GM12875 (cell line): ENCODE data around the gene BTG4.

Experiments used
- H3K4me3 ChIP-seq: one replicate; pipeline ENCODE4 v1.5.1; 2011; ENCODE audit warnings: low read depth, low read length, control low read depth
- CTCF ChIP-seq: IDR thresholded peaks from 2 replicates; pipeline ENCODE4 v1.5.1; 2011; ENCODE audit warnings: low read depth, mild to moderate bottlenecking, control low read depth, inconsistent platforms, low read length, moderate library complexity, borderline replicate concordance; ENCODE audit not compliant: insufficient read depth

Gene BTG4

GRCh38 chr11:111450480-111451320 is 61.5 kb downstream of the BTG4 start:
- H3K4me3 ChIP-seq, result no peak overlapping the region
- no peak for TF ChIP-seq CTCF

- no peak for TF ChIP-seq CTCF
- no peak overlapping the region for H3K4me3 ChIP-seq
Observed at GRCh38 chr11:111449696-111450479, 62.3 kb downstream of the BTG4 start.

- no peak for TF ChIP-seq CTCF
- H3K4me3 ChIP-seq, result no peak overlapping the region
Observed at GRCh38 chr11:111448831-111449557, 63.2 kb downstream of the BTG4 start.

GRCh38 chr11:111448414-111448813 is 63.8 kb downstream of the BTG4 start:
- TF ChIP-seq CTCF, result no peak

GRCh38 chr11:111447931-111448330 is 64.3 kb downstream of the BTG4 start:
- H3K4me3 ChIP-seq, result no peak overlapping the region
- no peak for TF ChIP-seq CTCF

More at GRCh38 chr11:111448414-111448813, 63.8 kb downstream of the BTG4 start:
- no peak overlapping the region for H3K4me3 ChIP-seq

- no peak for TF ChIP-seq CTCF
- no peak overlapping the region for H3K4me3 ChIP-seq
Observed at GRCh38 chr11:111447112-111447471, 65.1 kb downstream of the BTG4 start.
